ENCODE data around the gene TOP1. TPM values are rescaled to one million over a fixed set of nuclear protein-coding genes. Genes with fewer than 3 reads are reported as not detected.
A peak's percentile ranks its signal among the peaks of the same experiment; 100 is the strongest.

TOP1 gene
- total RNA-seq, 2 experiments from 2014 or later: 37.6 to 41.7 TPM

DNA sequence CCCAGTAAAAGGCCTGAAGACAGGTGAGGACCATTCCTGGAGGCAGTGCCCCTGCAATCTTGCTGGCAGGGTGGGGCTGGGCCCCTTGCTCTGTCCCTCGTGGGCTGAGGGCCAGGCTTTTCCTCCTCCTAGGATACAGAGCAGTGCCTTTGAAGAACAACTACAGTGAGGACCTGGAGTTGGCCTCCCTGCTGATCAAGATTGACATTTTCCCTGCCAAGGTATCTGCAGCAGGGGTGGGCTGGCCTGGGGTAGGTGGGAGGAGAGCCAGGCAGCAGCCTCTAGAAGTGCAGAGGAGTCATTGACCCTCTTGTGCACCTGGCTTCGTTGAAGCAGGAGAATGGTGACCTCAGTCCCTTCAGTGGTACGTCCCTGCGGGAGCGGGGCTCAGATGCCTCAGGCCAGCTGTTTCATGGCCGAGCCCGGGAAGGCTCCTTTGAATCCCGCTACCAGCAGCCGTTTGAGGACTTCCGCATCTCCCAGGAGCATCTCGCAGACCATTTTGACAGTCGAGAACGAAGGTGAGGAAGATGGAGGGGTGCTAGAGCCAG lies 145.2 kb downstream of the TOP1 start:
- POLR2A ChIA-PET: interaction anchor here (1.3 to 1.8 kb wide), 3 partner anchors 25 to 38 kb away, joined by 4 to 12 read pairs (median 4); no protein-coding TSS in a partner anchor
- peaks cover 80% of the 10 kb centered on the region for H3K36me3 ChIP-seq (ENCODE audit: insufficient read depth, low read length)

More for the DNA sequence above, 145.2 kb downstream of the TOP1 start:
- Mint-ChIP-seq H3K27me3 (no peaks in the 10 kb centered on the region), H3K9me3 (no peaks in the 10 kb centered on the region), H3K36me3 (ENCODE audit: low read depth) (peaks cover 91% of the 10 kb centered on the region), H3K27ac (no peak overlapping the region), H3K4me1 (ENCODE audit: low read depth) (peaks cover 15% of the 10 kb centered on the region), H3K4me3 (no peak overlapping the region)
- no peak for ATAC-seq (ENCODE audit: poor library complexity)
- DNase-seq: peak in 2 of 14 experiments; percentile 5 to 27
- Histone ChIP-seq H3K4me1 (ENCODE audit: insufficient read depth, low read length) (peaks cover 11% of the 10 kb centered on the region), H3K9me3 (ENCODE audit: control insufficient read depth in 1 of 2, insufficient read depth in 1 of 2, low read length in 2 of 2) (no peaks in the 10 kb centered on the region), H3K4me3 (ENCODE audit: low read length) (no peak overlapping the region), H3K27me3 (ENCODE audit: control insufficient read depth in 1 of 2, insufficient read depth in 2 of 2, low read length in 2 of 2) (no peaks in the 10 kb centered on the region), H3K27ac (ENCODE audit: low read depth in 1 of 2, low read length in 2 of 2) (no peak overlapping the region)
- CTCF ChIA-PET: interaction anchor here (1.2 to 3.1 kb wide), 7 partner anchors 13 to 61 kb away, joined by 4 to 34 read pairs (median 7); no protein-coding TSS in a partner anchor
- no peak for TF ChIP-seq CTCF (IDR thresholded peaks at IDR 0.05)
- intact Hi-C loops (cut with DNase I, micrococcal nuclease): loop anchor here (1.0 to 5.0 kb wide), 6 partner anchors 37 to 166 kb away; partner anchors contain the start of genes LPIN3 (in 1 of the 2) and PLCG1 (in 1 of the 2)

Small RNAs within 50 kb of the gene (microRNA-seq; reads per million reads assigned to microRNA genes)
- gene MIR6871 (ENCODE audit: borderline microRNAs expressed, borderline replicate concordance): not detected

Other genes starting within 250 kb of the TOP1 start
- gene PLCG1, start 108.7 kb downstream of the TOP1 start, total RNA-seq: 100 to 1,000 TPM; 387 to 404 TPM